GM20000 (cell line): ENCODE results near the gene BPI.
"Not testable (repeated sequence)": the region's sequence is repeated elsewhere in the genome, so short reads cannot be mapped to it uniquely, and the experiment has no call there.

Experiments used
- DNase-seq: peaks from one replicate; pipeline ENCODE4 v3.0.0; 2012; ENCODE audit warnings: low spot score
- TF ChIP-seq, protein P1 (sequence below): IDR thresholded peaks from 2 replicates; pipeline ENCODE4 v1.5.1; 2012; ENCODE audit warnings: mild to moderate bottlenecking, control low read depth; ENCODE audit errors: extremely low read depth, missing control alignments

Gene BPI

DNA sequence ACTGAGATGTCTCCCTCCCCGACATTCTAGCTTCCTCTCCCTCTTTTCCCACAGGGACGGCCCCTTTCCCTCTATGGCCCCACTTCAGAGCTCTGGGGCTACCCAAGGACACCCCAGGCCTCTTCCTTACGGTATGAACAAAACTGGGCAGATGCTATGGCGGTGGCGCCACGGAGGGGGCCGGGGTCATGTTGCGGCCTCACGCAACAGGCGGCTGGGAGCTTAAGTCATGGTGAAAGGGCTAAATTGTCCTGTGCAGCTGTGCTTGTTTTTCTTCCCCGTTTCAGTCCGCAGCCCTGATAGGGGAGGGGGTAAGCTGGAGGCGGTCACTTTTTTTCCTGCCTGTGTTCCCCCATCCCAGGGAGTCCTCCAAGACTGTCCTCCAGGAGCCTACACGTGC is 25.8 kb upstream of the BPI start:
- no peak for DNase-seq
- TF ChIP-seq, protein P1, sequence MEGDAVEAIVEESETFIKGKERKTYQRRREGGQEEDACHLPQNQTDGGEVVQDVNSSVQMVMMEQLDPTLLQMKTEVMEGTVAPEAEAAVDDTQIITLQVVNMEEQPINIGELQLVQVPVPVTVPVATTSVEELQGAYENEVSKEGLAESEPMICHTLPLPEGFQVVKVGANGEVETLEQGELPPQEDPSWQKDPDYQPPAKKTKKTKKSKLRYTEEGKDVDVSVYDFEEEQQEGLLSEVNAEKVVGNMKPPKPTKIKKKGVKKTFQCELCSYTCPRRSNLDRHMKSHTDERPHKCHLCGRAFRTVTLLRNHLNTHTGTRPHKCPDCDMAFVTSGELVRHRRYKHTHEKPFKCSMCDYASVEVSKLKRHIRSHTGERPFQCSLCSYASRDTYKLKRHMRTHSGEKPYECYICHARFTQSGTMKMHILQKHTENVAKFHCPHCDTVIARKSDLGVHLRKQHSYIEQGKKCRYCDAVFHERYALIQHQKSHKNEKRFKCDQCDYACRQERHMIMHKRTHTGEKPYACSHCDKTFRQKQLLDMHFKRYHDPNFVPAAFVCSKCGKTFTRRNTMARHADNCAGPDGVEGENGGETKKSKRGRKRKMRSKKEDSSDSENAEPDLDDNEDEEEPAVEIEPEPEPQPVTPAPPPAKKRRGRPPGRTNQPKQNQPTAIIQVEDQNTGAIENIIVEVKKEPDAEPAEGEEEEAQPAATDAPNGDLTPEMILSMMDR = no peak

DNA sequence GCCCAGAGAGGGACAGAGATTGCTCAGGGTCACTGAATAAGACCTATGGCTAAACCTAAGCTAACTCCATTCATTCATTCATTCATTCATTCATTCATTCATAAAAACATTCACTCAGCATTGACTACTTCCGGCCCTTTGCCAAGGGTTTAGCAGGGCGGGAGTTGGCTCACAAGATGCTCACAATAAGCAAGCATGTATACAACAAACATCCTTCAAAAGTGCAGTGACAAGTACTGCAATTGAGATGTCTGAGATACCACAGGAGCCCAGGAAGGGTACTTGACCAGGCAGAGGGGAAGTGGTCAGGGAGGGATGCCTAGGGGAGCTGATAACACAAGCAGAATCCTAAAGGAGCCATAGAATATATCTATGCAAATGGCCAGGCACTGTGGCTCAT is 25.2 kb upstream of the BPI start:
- TF ChIP-seq, protein P1 = no peak
- DNase-seq = no peak

DNA sequence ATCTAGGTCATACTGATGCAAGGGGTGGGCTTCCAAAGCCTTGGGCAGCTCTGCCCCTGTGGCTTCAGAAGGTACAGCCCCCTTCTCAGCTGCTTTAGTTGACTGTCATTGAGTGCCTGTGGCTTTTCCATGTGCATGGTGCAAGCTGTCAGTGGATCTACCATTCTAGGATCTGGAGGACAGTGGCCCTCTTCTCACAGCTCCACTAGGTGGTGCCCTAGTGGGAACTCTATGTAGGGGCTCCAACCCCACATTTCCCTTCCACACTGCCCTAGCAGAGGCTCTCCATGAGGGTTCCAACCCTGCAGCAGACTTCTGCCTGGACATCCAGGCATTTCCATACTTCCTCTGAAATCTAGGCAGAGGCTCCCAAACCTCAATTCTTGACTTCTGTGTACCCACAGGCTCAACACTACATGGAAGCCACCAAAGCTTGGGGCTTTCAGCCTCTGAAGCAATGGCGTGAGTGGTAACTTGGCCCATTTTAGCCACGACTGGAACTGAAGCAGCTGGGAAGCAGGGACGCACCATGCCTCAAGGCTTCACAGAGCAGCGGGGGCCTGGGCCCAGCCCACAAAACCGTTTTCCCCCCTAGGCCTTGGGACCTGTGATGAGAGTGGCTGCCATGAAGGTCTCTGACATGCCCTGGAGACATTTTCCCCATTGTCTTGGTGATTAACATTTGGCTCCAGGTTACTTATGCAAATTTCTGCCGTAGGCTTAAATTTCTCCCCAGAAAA is 22.6 kb upstream of the BPI start:
- not testable (repeated sequence) for DNase-seq

DNA sequence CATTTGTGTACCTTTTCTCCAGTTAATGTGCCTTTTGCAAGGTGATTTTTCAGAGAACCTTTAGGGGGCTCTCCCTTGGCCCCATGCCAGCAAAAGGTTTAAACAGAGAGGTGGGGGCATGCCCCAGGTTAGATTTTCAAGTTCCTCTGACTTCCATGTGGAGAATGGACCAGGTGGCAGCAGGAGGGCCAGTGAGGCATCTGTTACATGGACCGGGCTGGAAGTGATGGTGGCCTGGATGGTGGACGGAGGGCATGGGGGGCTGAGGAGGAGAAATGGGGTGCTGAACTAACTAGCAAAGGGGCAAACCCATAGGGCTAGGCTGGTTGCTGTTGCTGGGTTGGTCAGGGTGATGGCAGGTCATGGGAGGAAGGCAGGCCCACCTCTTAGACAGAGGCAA is 20.7 kb upstream of the BPI start:
- TF ChIP-seq, protein P1 = no peak
- DNase-seq = no peak

DNA sequence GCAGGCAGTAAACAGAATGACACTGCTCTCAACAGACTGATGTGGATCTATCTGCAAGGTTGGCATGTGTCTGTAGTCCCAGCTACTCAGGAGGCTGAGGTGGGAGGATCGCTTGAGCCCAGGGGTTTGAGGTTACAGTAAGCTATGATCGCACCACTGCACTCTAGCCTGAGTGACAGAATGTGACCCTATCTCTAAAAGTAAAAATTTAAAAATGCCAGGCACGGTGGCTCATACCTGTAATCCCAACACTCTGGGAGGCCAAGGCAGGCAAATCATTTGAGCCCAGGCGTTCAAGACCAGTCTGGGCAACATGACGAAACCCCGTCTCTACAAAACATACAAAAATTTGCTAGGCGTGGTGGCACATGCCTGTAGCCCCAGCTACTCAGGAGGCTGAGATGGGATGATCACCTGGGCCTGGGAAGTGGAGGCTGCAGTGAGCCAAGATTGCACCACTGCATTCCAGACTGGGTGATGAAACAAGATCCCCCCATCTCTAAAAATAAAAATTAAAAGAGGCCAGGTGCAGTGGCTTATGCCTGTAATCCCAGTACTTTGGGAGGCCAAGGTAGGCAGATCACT is 19.8 kb upstream of the BPI start:
- DNase-seq = not testable (repeated sequence)

DNA sequence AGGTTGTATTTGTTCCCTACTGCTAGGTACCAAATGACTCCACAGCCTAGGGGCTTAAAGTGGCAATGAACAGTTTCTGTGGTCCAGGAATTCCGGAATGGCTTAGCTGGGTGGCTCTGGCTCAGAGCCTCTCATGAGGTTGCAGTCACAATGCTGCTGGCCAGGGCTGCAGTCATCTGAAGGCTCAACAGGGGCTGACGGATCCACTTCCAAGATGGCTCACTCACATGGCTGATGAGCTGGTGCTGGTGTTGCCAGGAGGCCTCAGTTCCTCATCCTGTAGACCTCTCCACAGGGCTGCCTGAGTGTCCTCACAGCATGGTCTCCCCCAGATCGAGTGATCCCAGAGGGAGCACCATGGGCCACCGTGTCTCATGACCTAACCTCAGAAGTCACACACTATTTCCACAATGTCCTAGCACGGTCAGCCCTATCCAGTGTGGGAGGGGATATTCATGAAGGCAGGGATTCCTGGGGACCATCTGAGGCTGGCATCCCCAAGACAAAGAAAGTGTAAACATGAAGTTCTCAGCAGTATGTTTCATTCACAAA is 19.0 kb upstream of the BPI start:
- TF ChIP-seq, protein P1 = no peak
- no peak for DNase-seq

DNA sequence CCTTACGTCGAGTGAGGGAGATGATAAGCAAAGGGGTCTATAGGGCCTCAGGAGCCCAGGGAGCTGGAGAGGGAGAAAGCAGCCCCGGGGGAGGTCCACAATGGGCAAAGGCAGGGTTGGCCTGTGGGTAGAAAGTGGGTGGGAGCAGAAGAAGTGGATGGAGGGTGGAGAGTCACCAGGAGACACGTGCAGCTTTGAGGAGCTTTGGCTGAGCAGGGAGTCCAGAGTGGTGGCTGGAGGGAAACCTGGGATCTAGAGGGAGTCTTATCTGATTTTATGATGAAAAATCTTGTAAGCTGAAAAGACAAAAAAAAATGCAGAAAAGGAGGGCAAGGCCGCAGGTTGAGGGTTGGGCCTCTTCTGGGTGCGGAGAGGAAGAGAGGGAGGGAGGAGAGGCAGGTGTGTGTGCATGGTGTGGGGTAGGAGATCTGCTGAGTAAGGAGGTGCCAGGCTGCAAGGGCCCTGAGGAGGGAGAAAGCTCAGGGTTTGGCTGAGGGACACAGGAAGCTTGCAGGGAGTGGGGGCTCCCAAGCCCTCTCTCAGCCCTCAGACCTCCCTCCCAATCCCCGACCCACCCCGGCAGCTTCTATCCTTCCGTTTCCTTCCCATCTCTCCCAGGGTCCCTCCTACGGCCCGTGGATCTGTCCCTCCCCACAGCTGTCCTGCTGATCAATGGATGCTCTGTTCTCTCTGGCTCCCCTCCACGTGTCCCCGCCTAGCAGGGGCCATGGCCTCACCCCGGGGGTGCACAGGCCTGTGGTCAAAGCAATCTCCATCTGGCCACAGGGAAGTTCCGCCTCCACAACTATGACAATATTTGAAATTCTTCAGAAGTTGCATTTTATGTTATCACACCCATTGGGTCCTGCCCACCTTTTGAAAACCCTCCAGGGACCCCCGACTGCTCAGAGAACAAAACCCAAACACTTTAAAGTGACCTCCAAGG is 17.1 kb upstream of the BPI start:
- DNase-seq = no peak

More for the DNA sequence above, 17.1 kb upstream of the BPI start:
- TF ChIP-seq, protein P1 = no peak
